Sciatic nerve (tissue), 2 donors: ENCODE data around the gene SORCS2. TPM values are rescaled to one million over a fixed set of nuclear protein-coding genes. Genes with fewer than 3 reads are reported as not detected.

Experiments
- ATAC-seq: fragments of 200-7000 bp; cut with Tn5 transposase; one replicate; pipeline ENCODE4 v1.9.1; 2020; ENCODE audit warnings: mild to moderate bottlenecking, moderate library complexity
- DNase-seq: peaks from one replicate; pipeline ENCODE4 v3.0.0-alpha.2; 2020; ENCODE audit warnings: low spot score
- intact Hi-C: fragments of 100-400 bp; cut with DNase I; formaldehyde crosslinking; loops from one replicate; pipeline ENCODE4 v1.14.2; 2022
- total RNA-seq: library from RNA; stranded (reverse); fragmentation: NEBNext Ultra II Directional; extraction: Animal tissue kit (Norgen Biotek cat#: 25700); gene quantifications from one replicate; pipeline ENCODE4 v1.2.1, GENCODE V29; 2021
- donor health status: DM: no; HTN: no; CAD: no.
- donor health status: DM: no; HTN: no; CAD: no.

Gene SORCS2
- total RNA-seq, 1 donor from 2014 or later = 52.5 TPM

GRCh38 chr4:7234355-7235029 is 42.2 kb downstream of the SORCS2 start:
- DNase-seq = no peak
- intact Hi-C loops = no loop called here
- ATAC-seq = no peak

GRCh38 chr4:7235030-7235380 is 42.7 kb downstream of the SORCS2 start:
- intact Hi-C loops = no loop called here
- ATAC-seq = no peak
- DNase-seq = no peak

- intact Hi-C loops = no loop called here
- DNase-seq = no peak
- ATAC-seq = peak; percentile 40
Observed at GRCh38 chr4:7236847-7237246, 44.5 kb downstream of the SORCS2 start.

GRCh38 chr4:7237873-7238272 is 45.5 kb downstream of the SORCS2 start:
- ATAC-seq (no peak), DNase-seq (no peak)
- intact Hi-C loops = no loop called here

GRCh38 chr4:7238300-7238960 is 46.1 kb downstream of the SORCS2 start:
- intact Hi-C loops = no loop called here
- DNase-seq (no peak), ATAC-seq (no peak)

- ATAC-seq (no peak), DNase-seq (no peak)
- intact Hi-C loops = no loop called here
Observed at GRCh38 chr4:7239101-7239820, 46.9 kb downstream of the SORCS2 start.

GRCh38 chr4:7239844-7240243 is 47.5 kb downstream of the SORCS2 start:
- no peak for ATAC-seq
- intact Hi-C loops = no loop called here
- no peak for DNase-seq

- no peak for ATAC-seq
- intact Hi-C loops = no loop called here
- no peak for DNase-seq
Observed at GRCh38 chr4:7240306-7240705, 48.0 kb downstream of the SORCS2 start.

- intact Hi-C loops = no loop called here
- DNase-seq (no peak), ATAC-seq (no peak)
Observed at GRCh38 chr4:7241597-7242125, 49.3 kb downstream of the SORCS2 start.

GRCh38 chr4:7242766-7243165 is 50.4 kb downstream of the SORCS2 start:
- intact Hi-C loops = no loop called here
- no peak for DNase-seq
- ATAC-seq = no peak

- intact Hi-C loops = no loop called here
- DNase-seq (no peak), ATAC-seq (peak; percentile 28)
Observed at GRCh38 chr4:7243609-7244330, 51.4 kb downstream of the SORCS2 start.

- intact Hi-C loops = no loop called here
- ATAC-seq (peak; percentile 4), DNase-seq (no peak)
Observed at GRCh38 chr4:7244331-7244665, 52.0 kb downstream of the SORCS2 start.

- no peak for ATAC-seq
- no peak for DNase-seq
- intact Hi-C loops = no loop called here
Observed at GRCh38 chr4:7244751-7245320, 52.5 kb downstream of the SORCS2 start.

GRCh38 chr4:7247521-7247920 is 55.2 kb downstream of the SORCS2 start:
- intact Hi-C loops = no loop called here
- DNase-seq (no peak), ATAC-seq (no peak)

- ATAC-seq = no peak
- intact Hi-C loops = no loop called here
- DNase-seq = no peak
Observed at GRCh38 chr4:7247946-7248345, 55.6 kb downstream of the SORCS2 start.

- intact Hi-C loops = no loop called here
- ATAC-seq (no peak), DNase-seq (no peak)
Observed at GRCh38 chr4:7248857-7249256, 56.5 kb downstream of the SORCS2 start.

- intact Hi-C loops = no loop called here
- DNase-seq = no peak
- ATAC-seq = peak; percentile 53
Observed at GRCh38 chr4:7251321-7251720, 59.0 kb downstream of the SORCS2 start.

- no peak for DNase-seq
- intact Hi-C loops = no loop called here
- no peak for ATAC-seq
Observed at GRCh38 chr4:7252051-7252450, 59.7 kb downstream of the SORCS2 start.
